GM21526 (cell line): ENCODE measurements around the gene L3MBTL4.
"Not testable (repeated sequence)": the region's sequence is repeated elsewhere in the genome, so short reads cannot be mapped to it uniquely, and the experiment has no call there.

ENCODE experiments used
- ATAC-seq: cut with Tn5 transposase; IDR thresholded peaks from one replicate; pipeline ENCODE4 v1.9.1; 2021; ENCODE audit warnings: moderate library complexity; ENCODE audit not compliant: unreplicated experiment, low FRiP score

The L3MBTL4 gene

DNA sequence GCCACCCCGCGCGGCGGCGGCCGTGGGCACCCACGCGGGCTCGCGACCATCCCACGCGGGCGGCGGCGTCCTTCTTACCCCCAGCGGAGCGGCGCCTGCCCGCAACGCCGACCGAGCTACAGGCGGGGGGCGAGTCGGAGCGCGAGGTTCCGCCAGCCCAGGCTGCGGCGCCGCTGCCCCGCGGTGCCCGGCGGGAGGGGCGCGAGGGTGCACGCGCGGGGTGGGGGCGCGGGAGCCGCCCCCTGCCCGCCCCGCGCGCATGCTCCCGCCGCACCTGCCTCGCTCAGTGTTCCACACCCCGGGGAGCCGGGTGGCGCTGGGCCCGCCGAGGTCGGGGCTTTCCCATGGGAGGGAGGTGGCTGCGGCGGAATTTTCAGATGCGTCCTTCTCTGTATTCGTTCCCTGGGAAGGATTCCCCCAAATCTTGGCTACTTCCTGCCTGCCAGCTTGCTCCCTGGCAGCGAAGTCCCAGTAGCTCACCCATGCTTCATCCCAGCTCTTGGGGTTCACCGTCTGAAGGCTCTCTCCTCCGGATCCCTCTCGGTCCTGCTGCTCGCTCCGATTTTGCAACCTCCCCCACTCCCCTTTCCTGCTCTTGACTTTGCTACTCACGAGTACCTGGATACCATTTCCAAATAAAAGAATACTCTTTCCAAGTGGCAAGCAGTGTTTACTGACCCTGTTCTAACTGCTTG, at the start of gene L3MBTL4:
TSS of gene L3MBTL4 (minus strand) at position 189 of the 695 bp plus-strand sequence. CDS start 103,286 bp downstream, outside the sequence.
- peak; percentile 50 for ATAC-seq

GRCh38 chr18:6452194-6452593, 37.5 kb upstream of the L3MBTL4 start:
- ATAC-seq: no peak

- ATAC-seq: peak; percentile 93
Measured at GRCh38 chr18:6449213-6449612, 34.5 kb upstream of the L3MBTL4 start.

GRCh38 chr18:6444466-6445228, 29.9 kb upstream of the L3MBTL4 start:
- no peak for ATAC-seq

DNA sequence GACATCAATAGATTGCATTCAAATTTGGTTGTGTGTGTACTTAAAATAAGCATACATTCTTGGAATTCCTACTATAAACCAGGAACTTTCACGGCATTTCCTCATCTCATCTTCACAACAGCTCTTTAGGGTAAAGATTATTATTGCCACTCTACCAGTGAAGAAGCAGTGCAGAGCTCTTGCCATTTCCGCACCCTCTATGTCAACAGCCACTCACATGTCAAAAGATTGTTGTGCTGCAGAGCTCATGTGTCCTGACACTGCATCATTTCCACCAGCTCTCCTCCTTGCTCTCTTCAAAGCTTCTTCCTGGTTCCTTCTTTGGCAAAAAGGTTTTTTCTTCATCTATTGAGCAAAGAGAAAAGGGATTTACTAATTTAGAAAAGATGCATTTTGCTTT, 26.5 kb upstream of the L3MBTL4 start:
- no peak for ATAC-seq

DNA sequence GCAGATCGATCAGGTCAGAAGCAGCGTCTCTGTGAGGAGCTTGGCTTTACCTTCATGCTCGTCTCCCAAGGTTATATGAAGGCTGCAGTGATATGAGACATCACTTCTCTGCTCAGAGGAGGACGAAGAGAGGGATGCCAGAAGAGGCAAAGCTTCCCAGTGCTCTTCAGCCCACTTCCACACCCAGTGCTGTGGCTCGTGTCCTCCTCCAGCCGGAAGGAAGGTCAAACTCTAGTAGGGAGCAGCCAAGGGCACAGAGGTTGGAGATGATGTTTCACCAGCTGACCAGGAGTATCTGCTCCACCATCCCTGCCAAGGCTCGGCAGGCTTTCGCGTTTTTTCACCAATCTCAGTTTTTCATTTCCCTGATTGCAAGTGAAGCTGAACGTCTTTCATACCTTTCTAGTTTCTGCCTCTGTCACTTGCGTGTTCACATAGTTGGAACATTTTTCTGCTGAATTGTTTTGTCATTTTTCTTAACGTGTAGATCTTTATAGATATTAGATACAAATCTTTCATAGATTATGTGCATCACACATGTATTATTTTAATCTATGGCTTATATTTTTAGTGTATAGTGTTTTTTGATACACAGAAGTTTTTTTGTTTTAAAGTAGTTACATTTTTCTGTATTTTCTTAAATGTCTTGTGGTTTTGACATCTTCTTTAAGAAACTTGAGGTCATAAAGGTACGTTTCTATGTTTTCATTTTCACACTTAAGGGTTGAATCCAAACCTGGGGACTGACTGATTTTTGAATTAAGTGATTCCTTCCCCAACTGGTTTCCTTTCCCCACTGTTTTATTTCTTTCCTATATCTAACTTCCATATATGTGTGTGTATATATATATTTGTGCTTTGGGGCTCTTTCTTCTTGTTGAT, 23.5 kb upstream of the L3MBTL4 start:
- ATAC-seq: no peak

GRCh38 chr18:6435731-6436130, 21.0 kb upstream of the L3MBTL4 start:
- no peak for ATAC-seq

DNA sequence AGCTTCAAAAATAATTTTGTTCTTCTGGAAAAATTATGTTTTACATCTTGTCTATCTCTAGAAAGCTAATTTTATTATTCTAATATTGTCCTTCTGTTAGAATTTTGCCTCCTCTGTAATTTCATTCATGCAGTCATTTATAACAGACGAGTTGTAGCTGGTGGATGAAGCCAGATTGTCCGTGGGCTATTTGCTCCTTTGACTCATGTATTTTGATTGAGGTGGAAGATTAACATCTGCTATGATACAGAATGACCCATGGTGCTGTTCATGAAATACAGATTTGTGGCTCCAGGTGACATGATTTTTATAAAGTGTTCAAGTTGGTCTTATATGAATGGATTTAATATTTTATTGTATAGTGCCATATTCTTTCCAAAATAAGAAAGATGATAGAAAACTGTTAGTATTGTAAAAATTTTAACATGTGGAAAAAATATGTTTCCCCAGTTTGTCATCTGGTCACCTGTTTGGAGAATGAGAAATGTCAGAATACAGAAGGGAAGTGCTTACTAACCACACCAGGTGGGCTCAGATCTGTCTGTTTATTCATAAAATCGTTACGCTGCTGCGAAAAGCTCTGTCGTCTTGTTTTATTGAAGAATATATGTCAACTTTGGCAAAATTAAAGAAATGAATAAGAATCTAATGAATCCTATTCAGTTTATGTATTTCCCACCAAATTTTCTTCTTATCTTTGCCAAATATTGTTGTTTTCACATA, 20.4 kb upstream of the L3MBTL4 start:
- no peak for ATAC-seq

DNA sequence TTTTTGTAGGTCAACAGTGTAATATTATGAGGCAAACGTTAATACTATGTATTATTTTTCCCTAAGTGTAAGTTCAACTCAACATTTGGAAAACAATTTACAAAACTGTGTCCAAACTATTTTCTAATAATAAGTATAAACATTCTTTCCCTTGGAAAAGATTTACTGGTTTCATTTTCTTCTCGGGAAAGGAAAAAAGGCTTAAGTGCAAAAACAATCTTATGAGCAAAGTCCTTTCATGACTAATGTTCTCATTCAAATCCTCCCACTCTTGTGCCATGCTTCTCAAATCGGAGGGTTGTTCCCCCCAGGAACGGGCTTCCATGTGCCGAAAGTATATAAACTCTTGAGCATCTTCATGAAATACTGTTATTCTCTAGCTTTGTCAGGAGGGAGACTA, 19.8 kb upstream of the L3MBTL4 start:
- no peak for ATAC-seq

DNA sequence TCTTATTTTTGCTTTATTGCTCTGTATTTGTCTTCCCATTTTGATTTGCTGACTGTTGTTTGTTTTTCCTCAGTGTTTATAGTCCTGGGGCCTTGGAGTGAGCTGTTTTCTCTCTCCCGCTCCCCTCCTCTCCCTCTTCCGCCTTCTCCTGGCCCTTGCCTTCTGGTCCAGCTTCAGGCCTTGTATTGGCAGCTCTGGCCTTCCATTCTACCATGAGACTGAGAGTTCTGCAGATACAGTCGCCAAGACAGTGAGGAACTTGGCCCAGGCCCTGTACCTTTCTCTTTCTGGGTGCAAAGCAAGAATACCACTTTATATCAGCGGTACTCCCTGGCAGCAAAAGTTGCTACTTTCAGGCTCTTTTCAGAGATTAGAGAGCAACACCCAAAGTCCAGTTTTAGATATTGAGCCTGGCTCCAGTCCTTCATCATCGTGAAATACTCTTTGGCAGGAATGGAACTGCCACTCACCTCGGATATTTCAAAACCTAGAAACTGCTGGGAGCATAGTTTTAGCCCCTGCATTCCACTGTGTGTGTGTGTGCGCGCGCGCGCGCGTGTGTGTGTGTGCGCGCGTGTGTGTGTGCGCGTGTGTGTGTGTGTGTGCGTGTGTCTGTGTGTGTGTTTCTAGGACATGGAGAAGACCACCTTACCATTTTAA, 17.1 kb upstream of the L3MBTL4 start:
- ATAC-seq: no peak

DNA sequence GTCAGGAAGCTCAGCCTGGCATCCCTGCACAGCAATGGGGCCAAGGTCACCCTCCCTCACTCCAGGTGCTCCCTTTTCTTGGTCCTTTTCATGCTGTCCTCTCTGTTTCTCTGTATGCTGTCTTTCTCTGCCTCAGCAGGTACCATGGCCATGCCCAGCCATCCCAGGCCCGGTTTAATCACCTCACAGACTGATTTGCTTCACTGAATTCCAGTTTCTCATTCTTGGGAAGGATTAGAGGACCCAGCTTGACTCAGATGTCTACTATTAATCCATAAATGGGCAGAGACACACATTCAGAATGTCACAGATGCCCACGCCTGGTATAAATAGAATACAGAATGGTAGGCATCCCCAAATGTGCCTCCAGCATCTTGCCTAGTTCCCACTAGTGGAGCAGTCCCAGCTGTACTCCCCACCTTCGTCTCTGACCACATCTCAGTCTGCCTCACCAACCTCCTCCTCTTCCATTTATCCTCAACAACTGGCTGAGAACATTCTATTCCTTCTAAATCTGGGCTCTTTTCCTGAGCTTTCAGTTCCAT, 14.2 kb upstream of the L3MBTL4 start:
- no peak for ATAC-seq

DNA sequence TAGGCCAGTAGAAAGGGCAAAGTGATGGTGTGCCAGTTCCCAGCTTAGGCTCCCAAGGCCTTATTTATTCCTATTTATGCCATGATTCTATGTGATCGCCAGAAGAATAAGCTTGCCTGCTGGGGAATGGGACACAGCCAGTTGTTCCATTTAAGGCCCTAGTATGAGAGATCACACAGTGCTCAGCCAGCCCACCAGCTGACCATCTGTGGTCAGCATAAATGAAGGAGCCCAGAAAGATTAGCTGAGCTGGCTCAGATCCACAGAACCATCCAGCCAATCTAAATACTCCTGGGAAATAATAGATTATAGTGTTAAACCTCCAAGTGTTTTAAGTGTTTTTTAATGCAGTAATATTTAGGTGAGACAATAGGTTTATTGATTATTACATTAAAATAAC, 12.6 kb upstream of the L3MBTL4 start:
- ATAC-seq: no peak

DNA sequence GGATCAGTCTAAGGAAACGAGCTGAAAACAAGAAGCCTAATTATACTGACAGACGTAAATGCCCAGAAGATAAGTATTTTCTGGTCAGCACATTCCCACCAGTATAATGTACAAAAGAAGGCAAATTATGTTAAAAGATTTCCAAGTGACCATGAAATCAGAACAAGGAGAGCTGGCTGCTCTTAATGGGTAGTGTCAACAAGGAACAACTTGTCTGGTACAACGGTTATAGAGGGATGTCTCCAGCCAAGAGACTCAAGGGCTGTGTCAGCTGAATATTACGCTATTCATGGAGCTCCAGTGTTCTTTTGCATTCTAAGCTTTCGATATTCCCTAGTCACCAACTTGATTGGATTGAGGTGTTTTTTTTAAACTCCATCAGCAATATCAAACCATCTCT, 8.6 kb upstream of the L3MBTL4 start:
- no peak for ATAC-seq

GRCh38 chr18:6414118-6414722, 491 bp downstream of the L3MBTL4 start:
- ATAC-seq: peak; percentile 89

- ATAC-seq: no peak
Measured at GRCh38 chr18:6413579-6414117, 1.1 kb downstream of the L3MBTL4 start.

DNA sequence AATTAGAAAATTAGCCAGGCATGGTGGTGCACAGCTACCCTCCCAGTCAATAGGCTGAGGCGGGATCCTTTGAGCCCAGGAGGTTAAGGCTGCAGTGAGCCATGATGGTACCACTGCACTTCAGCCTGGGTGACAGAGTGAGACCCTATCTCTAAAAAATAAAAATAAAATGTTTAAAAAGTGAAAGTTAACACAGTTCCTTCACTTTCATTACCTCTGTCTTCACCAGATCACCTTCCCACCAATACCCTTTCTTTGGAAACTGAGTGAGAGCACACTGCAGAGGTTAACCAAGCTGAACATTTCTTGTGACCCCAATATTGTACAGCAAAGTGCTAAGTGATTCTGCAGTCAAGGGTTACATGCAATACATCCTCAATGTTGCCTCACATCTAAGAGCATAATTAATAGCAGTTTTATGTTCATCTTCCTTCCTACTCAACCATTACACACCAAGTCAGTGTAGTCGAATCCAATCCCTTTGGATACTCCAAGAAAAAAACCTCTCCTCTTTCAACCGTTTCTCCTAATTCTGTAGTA, 1.7 kb downstream of the L3MBTL4 start:
- ATAC-seq: no peak

- ATAC-seq: no peak
Measured at GRCh38 chr18:6411382-6411781, 3.3 kb downstream of the L3MBTL4 start.

DNA sequence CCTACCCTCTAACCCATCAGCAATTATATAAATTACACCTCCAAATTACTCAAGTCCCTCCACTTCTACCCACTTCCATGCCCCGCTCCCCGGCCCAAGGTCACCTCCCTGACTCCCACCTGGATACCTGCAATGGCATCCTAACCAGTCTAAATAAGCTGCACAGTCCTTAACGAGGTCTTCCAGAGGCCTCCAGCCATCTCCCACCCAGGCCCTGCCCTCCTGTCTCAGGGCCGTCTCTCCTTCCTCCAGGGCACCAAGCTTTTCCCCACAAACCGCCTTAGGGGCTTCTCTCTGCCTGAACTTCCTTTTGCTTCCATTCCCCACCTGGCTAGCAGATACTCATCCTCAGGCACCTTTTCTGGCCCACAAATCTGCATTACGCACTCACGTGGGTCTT, 4.8 kb downstream of the L3MBTL4 start:
- ATAC-seq: no peak

GRCh38 chr18:6408543-6408942, 6.2 kb downstream of the L3MBTL4 start:
- ATAC-seq: not testable (repeated sequence)
